T-helper 2 cell treated with Interferon-gamma antibody and Interleukin-4, amounts not matched to agents 5 μg/mL and 100 μg/mL, for 36 hours (primary cell): ENCODE results near the gene GSG1L2.

ENCODE experiments used
- DNase-seq: peaks from one replicate; pipeline ENCODE4 v3.0.0; 2021; ENCODE audit warnings: low spot score
- H3K27ac Mint-ChIP-seq: one replicate; pipeline ENCODE4 v1.8.0; 2021; ENCODE audit warnings: mild to moderate bottlenecking, mixed read lengths
- H3K27me3 Mint-ChIP-seq: one replicate; pipeline ENCODE4 v1.8.0; 2021; ENCODE audit warnings: low read depth, mixed read lengths
- H3K36me3 Mint-ChIP-seq: one replicate; pipeline ENCODE4 v1.8.0; 2021; ENCODE audit warnings: low read depth, mixed read lengths
- H3K4me1 Mint-ChIP-seq: one replicate; pipeline ENCODE4 v1.8.0; 2021; ENCODE audit warnings: low read depth, mixed read lengths
- H3K4me3 Mint-ChIP-seq: one replicate; pipeline ENCODE4 v1.8.0; 2022; ENCODE audit warnings: mild to moderate bottlenecking, moderate library complexity, mixed read lengths
- H3K9me3 Mint-ChIP-seq: one replicate; pipeline ENCODE4 v1.8.0; 2021; ENCODE audit warnings: mixed read lengths

The GSG1L2 gene

DNA sequence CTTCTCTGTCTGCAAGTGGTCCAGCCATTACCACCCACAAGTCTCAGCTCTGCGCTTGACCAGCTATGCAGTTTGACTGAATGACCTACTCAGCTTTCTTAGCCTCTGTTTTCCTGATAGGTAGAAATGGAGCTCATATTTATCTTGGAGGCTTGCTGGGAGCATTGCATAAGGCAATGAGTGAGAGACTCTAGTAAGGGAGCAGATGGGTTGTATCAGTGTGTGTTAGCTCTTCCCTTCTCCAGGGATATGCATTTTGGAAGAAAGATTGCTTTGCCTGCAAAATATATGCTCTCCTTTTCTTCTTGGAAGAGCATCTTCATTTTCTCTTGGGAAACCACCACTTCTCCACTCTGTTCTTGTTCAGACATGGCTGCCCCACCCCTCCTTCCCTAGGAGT, 56.6 kb downstream of the GSG1L2 start:
- no peak overlapping the region for H3K4me3 Mint-ChIP-seq
- no peaks in the 10 kb centered on the region for H3K9me3 Mint-ChIP-seq
- DNase-seq, result no peak
- no peak overlapping the region for H3K27ac Mint-ChIP-seq
- peaks cover 5% of the 10 kb centered on the region for H3K4me1 Mint-ChIP-seq
- no peaks in the 10 kb centered on the region for H3K36me3 Mint-ChIP-seq
- no peaks in the 10 kb centered on the region for H3K27me3 Mint-ChIP-seq

DNA sequence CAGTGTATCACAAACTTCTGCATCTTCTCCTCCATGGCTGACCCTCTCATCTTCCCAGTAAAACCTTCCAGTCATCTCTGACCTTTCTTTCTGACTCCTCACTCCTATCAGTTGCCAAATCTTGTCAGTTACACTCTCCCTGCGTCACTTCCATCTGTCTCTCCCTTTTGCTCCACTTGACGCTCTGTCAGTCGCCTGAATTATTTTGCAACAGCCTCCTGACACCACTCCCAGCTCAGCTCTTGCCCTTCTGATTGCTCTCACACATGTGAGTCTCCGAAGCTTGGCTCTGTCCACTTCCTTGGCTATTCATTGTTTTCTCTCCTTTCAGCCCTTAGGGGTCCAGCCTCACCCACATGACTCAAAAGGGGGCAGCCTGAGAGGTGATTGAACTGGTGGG, 58.2 kb downstream of the GSG1L2 start:
- Mint-ChIP-seq H3K27ac (no peak overlapping the region), H3K27me3 (no peaks in the 10 kb centered on the region), H3K36me3 (no peaks in the 10 kb centered on the region), H3K4me1 (peaks cover 5% of the 10 kb centered on the region), H3K4me3 (no peak overlapping the region), H3K9me3 (no peaks in the 10 kb centered on the region)
- peak; percentile 14 for DNase-seq

DNA sequence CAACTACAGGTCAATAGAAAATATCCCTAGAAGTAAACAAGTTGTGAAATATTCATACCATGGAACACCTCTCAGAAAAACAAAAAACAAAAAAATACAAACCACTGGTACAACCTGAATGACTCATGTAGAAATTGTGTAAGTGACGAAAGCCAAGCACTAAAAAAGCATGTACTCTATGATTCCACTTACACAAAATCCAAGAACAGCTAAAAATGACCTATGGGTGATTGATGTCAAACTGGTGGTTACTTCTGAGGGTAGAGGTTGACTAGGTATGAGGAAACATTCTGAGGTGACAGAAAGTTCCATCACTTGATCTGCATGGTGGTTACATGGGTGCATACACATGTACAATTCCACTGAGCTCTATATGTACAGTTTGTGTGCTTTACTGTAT, 61.6 kb downstream of the GSG1L2 start:
- peaks cover 5% of the 10 kb centered on the region for H3K4me1 Mint-ChIP-seq

DNA sequence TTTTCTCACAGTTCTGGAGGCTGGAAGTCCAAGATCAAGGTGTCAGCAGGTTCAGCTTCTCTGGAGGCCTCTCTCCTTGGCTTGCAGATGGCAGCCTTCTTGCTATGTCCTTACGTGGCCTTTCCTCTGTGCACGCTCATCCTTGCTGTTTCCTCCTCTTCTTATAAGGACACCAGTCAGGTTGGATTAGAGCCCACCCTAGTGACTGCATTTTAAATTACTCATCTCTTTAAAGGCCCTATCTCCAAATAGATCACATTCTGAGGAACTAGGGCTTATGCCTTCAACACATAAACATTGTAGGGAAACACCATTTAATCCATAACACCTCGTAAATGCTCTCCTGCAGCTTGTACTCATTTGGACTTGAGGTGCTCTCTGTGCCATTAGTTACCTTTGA, 66.8 kb downstream of the GSG1L2 start:
- DNase-seq, result no peak

More for the DNA sequence above, 61.6 kb downstream of the GSG1L2 start:
- DNase-seq, result no peak
- Mint-ChIP-seq H3K4me3 (no peak overlapping the region), H3K36me3 (no peaks in the 10 kb centered on the region), H3K9me3 (no peaks in the 10 kb centered on the region), H3K27me3 (no peaks in the 10 kb centered on the region), H3K27ac (no peak overlapping the region)

More for the DNA sequence above, 66.8 kb downstream of the GSG1L2 start:
- Mint-ChIP-seq H3K9me3 (no peaks in the 10 kb centered on the region), H3K27ac (no peak overlapping the region), H3K27me3 (peaks cover 3% of the 10 kb centered on the region), H3K4me1 (no peaks in the 10 kb centered on the region), H3K4me3 (no peak overlapping the region), H3K36me3 (no peaks in the 10 kb centered on the region)
